T-helper 1 cell (primary cell): ENCODE results near the gene AKAP9.
"Not testable (repeated sequence)": the region's sequence is repeated elsewhere in the genome, so short reads cannot be mapped to it uniquely, and the experiment has no call there.

Experiments
- DNase-seq, 5 donors: peaks; one replicate each; pipeline ENCODE4 v3.0.0-alpha.2; 2012 to 2020

The AKAP9 gene

DNA sequence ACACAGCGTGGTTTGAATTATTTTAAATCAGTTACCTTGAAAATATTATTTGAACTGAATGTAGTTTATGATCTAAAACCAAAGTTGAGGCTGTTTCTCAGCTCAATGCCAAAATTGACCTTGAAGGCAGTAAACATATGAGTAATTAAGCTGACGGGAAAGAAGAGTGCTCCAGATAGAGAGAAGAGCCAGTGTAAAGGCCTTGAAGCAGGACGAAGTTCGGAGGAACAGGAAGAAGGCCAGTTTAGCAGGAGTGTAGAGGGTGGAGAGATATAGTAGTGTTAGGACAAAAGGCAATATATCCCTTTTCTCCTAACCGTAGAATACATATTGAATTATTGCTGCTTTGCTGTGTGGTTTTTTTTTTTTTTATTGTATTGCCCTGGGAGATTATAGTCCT is 130.4 kb downstream of the AKAP9 start:
- DNase-seq = no peak

DNA sequence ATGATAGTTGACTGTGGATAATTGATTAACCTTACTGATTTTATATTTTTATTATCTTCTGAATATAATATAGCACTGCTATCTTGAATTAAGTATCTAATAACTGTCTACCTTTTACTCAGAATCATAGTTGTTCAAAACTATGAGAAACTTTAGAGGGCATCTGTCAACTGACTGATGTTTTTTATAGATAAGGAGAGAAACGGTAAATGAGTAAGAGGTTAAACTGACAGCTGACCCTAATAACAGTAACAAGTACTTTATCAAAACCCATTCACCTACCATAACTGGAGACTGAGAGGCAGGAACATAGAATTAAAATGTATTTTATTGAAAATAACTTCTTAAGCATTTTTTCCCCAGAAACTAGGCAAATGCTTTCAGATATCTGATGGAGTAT is 131.5 kb downstream of the AKAP9 start:
- no peak for DNase-seq

DNA sequence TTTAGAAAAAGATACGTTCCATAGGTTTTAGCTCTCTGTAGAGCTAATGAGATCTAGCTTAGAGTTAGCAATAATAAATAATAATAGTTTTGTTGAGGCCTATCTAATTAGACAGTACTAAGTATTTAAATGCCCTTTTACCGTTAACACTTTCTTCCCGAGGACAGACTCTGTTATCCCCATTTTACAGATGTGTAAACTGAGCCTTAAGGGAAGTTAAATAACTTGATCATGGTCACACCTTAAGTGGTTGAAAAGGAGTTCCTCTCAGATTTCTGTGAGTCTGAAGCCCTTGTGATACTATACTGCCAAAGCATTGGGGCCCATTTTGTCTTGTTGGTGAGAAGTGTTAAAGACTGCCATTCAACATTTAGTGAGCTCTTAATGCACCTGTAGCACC is 132.0 kb downstream of the AKAP9 start:
- no peak for DNase-seq

DNA sequence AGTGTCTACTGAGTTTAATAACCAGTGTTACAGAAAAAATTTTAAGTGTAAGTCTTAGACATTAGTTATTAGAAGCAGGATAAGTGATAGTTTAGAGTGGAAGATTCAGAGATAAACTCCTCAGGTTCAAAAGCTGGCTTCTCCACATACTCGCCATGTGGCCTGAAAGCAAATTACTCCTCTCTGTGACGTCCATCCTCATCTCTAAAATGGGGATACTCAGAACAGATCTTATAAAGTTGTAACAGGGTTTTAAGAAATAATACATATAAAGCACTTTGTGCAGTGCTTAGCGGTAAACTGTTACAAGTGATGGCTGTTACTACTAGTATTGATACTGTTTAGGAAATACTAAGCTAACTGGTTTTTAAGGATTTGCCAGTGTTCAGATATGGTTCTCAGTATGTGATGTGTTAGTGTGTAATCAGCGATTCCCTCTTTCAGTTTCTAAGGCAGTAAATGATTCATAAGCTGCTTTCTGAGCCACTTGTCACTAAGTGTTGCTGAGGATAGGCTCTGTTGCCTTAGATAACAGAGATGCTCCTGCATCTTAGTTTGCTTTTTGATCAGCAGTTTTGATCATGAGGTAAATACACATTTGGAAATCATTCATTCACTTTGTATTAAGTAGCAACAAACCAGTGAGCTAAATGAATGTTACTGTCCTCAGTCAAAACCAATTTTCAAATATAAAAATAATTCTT is 134.9 kb downstream of the AKAP9 start:
- peak in 1 of 5 donors; percentile 31 for DNase-seq

DNA sequence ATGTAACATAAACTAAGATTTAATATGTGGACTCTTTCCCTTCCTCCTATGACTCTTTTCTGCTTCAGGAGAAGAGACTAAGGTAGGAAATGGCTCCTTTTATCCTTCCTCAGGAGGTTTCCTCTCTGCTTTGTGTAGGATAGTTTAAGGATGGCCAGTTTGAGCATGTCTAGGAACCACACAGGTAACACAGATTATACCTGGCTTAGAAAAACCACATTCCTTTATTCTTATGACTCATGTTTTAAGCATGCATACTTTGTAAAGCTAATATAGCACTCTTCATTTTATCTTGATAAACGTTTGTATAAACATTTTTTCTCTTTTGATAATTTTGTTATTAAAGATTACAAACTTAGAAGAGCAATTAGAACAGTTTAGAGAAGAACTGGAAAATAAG is 135.8 kb downstream of the AKAP9 start:
- DNase-seq = no peak

DNA sequence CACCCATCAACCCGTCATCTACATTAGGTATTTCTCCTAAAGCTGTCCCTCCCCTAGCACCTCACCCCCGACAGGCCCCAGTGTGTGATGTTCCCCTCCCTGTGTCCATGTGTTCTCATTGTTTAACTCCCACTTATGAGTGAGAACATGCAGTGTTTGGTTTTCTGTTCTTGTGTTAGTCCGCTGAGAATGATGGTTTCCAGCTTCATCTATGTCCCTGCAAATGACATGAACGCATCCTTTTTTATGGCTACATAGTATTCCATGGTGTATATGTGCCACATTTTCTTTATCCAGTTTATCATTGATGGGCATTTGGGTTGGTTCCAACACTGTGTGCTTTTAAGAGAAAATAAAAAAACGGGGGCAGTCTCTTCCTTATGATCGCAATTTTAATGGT is 143.3 kb downstream of the AKAP9 start:
- DNase-seq = not testable (repeated sequence)

DNA sequence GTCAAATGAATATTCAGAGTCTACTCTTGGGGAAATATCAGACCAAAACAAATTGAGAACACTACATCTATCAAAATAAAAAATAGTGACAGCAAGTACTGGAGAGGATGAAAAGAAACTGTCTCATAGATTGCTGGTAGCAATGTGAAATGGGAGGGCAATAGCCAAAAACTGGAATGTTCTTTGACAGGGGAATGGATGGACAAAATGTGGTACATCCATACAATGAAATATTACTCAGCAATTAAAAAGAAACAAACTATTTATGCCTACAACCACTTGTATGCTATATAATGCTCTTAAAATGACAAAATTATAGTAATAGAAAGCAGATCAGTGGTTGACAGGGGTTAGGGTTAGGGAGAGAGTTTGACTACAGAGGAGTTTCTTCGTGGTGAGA is 147.6 kb downstream of the AKAP9 start:
- DNase-seq = no peak

DNA sequence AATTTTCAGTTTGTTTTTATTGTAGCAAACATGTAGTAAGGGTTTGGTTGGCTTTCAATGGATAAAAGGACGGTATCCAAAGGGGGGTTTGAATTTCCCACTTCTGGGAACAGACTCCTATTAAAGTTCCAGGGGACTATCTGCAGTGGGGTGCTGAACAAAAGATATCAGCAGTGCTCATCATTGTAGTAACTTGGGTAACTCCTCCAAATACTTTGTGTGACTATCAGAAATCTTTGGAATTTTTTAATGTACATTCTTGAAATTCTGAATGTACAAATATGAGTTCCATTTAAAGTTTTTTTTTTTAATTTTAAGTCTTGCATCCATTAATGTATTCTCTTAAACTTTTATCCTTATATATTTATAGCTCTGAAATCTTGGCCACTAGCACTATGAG is 151.5 kb downstream of the AKAP9 start:
- DNase-seq = no peak

DNA sequence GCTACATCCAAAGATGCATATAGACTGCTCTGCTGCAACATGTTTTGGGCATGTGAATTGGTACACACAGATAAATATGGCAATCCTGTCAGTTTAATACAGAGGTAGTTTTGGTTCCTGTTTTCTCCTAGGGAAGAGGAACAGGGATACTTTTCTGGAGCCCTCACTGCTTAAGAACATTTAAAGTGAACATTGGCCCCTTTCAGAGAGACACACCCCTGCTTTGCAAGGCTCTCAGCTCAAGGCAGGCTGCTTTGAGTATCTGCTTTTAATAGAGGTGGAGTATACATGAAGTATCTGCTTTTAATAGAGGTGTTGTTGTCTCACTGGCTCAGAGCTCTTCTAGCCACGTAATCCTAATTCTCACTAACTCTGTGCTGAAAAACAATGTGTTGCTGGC is 154.7 kb downstream of the AKAP9 start:
- no peak for DNase-seq

DNA sequence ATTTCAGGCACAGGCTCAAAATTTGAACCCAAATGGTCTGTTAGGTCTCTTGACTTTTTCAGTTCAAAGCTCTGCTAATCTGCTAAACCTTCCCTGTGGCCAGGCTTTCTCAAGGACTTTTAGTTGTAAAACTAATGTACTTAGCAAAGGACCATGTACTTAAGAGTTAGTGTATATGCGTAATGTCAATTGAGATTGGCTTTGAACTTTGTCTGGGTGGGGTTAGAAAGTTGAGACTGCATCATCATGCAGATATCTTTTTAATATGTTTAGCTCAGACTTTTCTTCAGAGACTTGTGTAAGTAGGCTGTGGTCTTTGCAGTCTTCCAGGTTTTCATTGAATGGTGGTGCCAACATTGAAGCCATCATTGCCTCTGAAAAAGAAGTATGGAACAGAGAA is 159.9 kb downstream of the AKAP9 start:
- no peak for DNase-seq

DNA sequence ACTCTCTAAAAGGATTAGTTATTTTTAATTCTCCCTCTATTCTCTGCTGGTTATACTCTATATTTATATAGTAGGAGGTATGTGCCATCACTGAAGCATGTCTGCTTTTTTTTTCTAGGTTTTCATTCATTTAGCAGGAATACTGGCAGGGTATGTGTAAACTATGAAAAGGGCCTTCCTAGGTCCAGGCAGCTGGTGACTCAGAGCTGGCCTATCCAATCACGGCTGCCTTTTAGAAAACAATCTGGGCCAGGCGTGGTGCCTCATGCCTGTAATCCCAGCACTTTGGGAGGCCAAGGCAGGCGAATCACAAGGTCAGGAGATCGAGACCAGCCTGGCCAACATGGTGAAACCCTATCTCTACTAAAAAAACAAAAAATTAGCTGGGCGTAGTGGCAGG is 162.2 kb downstream of the AKAP9 start:
- DNase-seq = not testable (repeated sequence)

DNA sequence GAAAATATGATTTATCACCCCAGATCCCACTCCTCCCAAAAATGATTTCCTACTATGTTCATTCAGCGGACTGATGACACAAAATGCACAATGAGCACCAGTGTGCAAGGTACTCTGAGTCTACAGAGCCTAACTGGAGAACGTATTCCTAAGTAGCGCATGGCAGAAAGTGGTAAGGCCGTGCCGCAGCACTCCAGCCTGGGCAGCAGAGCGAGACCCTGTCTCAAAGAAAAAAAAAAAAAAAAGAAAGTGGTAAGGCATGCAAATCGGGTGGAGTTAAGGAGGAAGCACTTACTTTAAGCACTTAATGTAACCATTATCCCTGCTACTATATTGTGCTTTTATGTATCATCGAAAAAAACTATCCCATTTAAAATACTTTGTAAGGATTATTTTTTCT is 168.2 kb downstream of the AKAP9 start:
- DNase-seq = no peak

DNA sequence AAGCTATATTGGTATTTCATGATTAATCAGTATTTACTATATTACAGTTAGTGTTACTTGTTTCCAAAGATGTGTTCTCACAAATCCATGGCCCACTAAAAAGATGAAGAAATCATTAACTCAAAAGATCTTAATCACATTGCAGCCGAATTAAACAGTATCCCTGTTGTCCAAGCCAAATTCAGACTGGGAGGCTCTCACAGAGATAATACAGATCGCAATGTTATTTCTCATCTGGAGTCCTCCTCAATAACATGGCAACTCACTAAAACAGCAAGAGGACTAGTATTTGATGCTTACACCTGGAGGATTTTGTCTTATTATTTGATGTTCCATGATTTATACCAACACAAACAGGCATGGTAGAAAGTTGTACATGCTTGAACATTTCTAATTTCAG is 170.2 kb downstream of the AKAP9 start:
- no peak for DNase-seq

DNA sequence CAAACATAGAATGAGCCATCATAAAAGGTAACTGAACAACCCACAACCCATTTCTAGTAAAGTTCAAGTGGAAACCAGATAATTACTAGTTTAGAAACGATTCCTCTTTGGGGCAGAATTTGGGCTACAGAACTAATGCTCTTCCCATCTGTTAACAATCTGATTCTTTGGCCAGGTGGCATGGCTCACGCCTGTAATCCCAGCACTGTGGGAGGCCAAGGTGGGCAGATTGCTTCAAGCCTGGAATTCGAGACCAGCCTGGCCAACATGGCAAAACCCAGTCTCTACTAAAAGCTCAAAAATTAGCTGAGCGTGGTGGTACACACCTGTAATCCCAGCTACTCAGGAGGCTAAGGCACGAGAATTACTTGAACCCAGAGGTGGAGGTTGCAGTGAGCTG is 175.2 kb downstream of the AKAP9 start:
- no peak for DNase-seq

DNA sequence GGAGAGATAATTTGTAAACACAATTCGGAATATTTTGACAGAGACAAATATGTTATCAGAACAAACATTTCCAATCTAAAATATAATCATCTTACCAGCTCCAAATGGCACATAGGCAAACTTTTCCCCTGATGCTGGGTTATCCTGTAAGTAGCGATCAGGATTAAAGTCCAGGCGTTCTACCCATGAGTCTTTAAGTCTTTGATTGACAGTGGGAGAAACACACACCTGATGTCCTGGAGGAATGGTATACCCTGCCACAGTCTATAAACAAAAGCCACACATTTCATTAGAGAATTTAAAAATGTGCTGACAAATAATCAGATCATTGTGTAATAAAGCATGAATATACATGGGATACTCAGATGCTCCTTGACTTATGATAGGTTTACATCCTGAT is 176.3 kb downstream of the AKAP9 start:
- DNase-seq = no peak

DNA sequence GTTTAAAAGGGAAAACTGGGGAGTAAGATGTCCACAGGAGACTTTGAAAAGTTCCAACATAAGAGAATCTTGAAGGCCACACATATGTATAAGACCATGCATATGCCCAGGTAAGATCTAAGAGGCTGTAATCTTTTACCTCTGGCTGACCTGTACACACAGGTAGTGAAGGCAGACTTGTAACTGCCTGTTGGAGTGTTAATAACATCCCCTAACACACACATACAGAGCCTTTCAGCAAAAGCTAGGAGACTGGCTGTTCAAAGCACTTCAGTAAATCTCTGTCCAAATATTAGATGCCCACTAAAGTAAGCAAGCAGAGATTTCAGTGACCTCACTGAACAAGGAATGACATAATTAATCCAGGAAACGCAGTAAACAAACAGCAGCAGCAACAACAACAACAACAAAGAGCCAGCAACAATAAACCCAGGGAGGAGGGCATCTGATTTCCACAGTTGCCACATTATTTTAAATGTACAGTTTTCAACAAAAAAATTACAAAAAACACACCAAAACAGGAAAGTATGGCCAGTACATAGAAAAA is 178.6 kb downstream of the AKAP9 start:
- no peak for DNase-seq

DNA sequence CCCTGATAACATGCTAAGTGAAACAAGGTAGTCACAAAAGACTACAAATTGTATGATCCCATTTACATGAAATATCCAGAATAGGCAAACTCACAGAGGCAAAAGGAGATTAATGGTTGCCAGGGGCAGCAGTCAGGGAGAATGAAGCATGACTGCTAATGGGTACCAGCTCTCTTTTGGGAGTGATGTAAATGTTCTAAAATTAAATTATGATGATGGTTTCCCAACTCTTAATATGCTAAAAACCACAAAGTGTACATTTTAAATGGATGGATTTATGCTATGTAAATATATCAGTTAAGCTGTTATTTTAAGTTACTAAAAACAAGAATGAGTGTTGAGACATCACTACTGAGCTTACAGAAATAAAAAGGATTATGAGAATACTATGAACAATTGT is 181.0 kb downstream of the AKAP9 start:
- no peak for DNase-seq

DNA sequence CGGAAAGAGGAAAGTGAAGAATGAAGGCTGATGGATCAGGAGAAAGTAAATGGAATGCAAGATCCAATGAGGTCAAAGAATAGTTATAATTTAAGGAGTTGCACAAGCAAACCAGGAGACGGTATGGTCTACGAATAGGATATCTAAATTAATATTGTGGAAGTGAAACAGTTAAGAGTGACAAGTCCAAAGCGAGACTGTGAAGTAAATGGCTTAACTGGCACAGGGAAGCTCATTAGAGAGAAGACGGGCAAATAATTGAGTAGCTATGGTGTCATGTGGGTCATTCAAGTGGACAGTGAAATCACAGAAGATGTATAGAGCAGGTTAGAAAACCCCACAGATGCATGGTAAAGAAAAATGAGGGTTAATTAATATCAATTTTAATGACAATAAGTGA is 190.4 kb downstream of the AKAP9 start:
- no peak for DNase-seq

DNA sequence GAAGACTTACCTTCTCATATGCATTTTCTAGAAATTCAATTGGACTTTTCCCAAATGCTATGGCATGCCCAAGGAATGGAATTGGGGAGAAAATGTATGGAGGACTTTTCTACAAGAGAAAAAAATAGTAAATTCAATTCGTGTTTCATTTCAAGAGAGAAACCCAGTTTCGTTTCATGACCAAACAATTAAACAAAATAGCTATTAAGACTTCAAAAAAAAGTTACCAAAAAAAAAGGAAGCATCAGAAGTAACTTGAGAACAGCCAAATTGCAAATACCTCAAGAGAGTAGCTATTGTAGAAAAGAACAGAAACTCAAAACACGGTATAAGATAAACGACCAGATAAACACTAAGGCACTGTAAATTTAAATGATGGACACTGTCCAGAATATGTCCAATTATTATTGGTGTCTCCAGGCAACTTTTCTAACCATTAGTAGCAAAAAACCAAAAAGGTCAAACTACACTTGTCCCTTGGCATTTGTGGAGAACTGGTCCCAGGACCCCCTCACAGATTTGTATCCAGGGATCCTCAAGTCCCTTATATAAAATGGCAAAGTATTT is 191.2 kb downstream of the AKAP9 start:
- no peak for DNase-seq

DNA sequence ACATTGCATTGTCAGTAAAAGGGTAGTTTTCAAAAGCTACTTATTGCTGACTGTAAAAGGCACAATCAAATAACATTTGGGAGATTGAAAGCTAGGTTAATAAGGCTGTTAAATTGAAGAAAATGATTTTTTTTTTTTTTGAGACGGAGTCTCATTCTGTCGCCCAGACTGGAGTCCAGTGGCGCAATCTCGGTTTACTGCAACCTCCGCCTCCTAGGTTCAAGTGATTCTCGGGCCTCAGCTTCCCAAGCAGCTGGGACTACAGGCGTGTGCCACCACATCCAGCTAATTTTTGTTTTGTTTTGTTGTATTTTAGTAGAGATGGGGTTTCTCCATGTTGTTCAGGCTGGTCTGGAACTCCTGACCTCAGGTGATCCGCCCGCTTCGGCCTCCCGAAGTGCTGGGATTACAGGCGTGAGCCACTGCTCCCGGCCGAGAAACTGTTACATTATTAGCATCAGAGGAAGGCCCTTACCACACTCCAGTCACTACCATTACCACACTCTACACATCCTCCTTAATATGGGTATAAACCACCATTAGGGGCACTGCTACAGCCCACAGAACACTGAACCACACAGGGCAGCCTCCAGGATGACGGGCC is 192.6 kb downstream of the AKAP9 start:
- DNase-seq = no peak

DNA sequence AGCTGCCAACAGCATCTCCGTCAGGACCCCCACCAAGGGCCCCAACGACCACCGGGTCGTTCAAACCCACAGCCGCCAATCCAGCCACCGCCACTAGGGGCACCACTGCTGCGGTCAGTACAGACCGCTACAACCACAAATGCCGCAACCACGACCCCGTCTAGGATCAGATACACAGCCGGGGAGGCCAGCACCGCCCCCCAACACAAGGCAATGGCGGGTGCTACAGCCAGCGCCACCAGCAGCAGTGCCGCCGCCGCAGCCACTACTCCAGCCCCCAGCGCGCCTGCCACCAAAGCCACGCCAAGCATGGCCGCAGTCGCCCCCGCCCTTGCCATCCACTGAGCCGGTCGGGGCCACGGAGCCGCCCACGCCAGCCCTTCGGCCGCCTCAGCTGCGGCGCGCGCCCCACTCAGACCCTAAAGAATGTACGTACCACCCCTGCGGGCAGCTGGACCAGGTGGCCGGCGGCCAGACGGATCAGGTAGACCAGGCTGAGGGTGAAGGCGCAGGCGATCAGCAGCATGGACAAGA is 193.1 kb downstream of the AKAP9 start:
- DNase-seq = peak; percentile 37 to 62 (median 51)

DNA sequence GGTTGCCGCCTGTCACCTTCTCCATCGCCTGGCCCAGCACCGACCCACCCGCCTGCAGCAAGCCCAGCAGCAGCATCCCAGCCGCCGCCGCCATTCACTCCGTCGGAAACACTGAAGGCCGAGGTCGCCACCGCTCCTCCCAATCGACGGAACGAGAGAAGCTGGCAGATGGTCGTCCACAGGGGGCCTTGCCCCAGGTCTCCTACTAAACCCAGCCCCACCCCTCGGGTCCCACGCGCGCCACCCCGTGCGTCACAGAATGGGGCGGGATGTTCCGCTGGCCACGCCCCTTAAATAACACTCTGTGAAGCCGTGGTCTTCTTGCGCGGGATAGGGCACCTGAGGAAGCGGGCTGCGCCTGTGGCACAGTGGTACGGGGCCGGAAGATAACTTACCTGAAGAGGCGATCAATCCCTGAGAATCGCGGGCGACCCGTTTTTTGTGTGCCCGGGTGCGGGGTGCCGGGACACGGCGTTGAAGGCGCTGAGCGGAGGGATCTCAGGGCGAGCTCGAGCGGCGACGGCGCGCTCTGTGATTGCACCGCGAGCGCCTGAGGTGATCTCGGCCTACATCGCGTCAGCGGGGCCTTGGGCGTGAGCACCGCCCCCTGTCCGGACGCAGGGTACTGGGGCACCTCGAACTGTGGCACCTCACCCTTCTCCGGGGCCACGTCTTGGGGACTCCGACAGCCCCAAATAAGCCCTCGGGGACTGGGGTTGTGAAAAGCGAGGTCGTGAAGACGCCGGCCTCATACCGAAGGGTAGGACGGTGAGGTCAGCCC is 193.8 kb downstream of the AKAP9 start, which contains the start of gene CYP51A1:
Gene CYP51A1, minus strand, starts transcription at position 207 of the 781 bp plus-strand sequence. Its CDS starts 113 bp downstream, at position 94.
- DNase-seq = peak; percentile 85 to 95 (median 88)
